SKM-1 (cell line): ENCODE results near the gene RPS19.
A peak's percentile ranks its signal among the peaks of the same experiment; 100 is the strongest.
"Not testable (repeated sequence)": the region's sequence is repeated elsewhere in the genome, so short reads cannot be mapped to it uniquely, and the experiment has no call there.

Experiments used
- DNase-seq: peaks from one replicate; lab custom pipeline; 2025; ENCODE audit not compliant: unreplicated experiment; lab: John Stamatoyannopoulos, UW

Gene RPS19

DNA sequence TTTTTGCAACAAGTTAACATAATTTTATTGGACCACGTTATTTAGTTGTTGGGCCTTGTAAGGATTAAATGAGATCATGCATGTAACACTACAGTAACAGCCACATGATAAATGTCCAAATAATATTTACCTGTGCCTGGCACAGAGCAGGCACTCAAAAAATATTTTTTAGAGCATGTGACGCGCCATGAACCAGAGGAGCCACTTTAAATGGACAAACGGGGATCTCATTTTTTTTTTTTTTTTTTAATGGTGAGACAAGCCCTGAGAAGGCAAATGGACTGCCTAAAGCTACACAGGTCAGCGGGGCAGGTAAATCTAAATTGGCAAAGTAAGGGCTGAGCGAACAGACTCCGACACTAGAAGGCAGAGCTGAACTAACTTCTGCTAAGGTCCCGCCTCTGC, 840 bp upstream of the RPS19 start:
- no peak for DNase-seq

GRCh38 chr19:41860419-41861115, 512 bp downstream of the RPS19 start:
- no peak for DNase-seq

DNA sequence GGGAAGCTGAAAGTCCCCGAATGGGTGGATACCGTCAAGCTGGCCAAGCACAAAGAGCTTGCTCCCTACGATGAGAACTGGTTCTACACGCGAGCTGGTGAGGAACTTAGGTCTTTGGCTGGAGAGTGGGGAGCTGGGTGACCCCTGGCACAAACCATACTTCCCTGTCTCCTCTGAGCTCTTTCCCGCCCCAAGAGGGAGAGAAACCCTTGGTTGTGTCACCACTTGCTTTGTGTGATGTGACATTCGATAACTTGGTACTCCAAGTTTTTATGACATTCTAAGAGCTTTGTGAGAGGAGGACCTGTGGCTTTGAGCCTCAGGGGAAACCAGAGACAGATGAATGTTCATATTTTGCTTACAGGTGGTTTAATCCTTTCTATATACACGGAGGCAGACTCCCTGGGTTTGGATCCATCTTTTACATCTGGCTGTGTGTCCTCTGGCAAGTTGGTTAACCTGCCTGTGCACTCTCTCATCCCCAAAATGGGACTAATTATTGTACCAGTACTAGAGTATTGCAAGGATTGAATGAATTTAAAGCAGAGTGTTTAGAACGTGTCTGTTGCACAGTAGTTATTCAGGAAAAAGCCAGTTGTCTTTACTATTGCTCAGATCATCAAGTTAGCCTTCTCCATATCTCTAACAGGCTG, 1.2 kb downstream of the RPS19 start:
- DNase-seq: no peak

DNA sequence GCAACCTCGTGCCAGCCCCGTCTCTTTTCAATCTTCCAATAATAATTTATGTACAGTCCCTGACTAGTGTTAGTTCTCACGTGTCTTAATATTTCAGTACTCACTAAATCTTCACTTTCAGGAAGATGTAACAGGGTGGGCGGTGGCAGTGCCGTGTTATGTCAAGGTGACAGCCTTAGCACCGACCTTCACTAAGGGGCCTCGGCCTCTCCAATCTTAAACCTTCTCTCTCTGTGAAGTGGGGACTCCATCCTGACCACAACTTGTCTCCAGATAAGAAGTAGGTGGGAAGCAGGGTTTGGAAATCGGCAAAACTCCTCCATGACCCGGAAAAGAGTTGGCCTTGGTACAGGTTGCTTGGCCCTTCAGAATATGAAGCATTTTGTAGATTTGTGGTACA, 1.8 kb downstream of the RPS19 start:
- no peak for DNase-seq

DNA sequence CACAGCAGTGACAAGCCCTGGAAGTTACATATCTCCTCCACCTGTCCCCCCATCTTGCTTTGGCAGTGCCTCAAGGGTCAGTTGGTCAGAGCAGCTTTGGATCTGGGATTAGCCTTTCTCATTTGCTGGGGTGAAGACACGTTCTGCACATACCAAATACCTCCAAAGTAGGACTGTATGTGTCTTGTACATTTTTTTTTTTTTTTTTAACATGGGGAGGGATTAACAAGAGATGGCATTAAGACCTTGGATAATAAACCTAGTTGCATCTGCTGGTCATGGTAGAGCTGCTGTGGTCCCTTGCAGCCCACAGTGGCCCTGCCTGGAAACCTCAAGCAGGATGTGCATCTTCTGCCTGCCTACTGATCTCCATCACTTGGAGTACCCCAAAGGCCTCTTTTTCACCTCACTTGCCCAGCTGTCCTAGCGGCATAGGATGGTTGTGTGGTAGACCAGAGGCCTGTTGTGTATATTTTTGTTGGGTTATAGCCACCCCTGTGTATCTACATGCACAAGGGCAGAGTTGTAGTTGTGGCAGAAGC, 2.5 kb downstream of the RPS19 start:
- DNase-seq: no peak

- no peak for DNase-seq
These were observed 3.3 kb downstream of the RPS19 start for GRCh38 chr19:41863209-41863931.

DNA sequence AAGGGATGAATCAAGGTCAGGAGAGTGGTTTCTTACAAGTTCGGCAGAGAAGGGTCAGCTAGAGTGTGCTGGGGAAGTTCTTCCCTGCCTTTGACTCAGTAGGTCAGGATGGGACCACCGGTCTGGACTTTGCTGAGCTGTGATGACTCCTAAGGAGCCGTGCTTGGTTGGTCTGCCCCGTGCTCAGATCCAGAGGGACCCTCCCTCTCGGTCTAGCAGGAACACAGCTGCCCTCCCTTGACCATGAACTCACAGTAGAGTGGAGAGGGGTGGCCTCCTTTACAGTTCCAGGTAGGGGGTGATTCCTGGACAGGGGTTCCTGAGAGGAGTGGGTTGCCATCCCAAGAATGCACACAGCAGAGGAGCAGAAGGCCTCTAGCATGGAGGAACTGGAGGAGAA, 4.3 kb downstream of the RPS19 start:
- DNase-seq: no peak

GRCh38 chr19:41866284-41866683, 6.2 kb downstream of the RPS19 start:
- no peak for DNase-seq

DNA sequence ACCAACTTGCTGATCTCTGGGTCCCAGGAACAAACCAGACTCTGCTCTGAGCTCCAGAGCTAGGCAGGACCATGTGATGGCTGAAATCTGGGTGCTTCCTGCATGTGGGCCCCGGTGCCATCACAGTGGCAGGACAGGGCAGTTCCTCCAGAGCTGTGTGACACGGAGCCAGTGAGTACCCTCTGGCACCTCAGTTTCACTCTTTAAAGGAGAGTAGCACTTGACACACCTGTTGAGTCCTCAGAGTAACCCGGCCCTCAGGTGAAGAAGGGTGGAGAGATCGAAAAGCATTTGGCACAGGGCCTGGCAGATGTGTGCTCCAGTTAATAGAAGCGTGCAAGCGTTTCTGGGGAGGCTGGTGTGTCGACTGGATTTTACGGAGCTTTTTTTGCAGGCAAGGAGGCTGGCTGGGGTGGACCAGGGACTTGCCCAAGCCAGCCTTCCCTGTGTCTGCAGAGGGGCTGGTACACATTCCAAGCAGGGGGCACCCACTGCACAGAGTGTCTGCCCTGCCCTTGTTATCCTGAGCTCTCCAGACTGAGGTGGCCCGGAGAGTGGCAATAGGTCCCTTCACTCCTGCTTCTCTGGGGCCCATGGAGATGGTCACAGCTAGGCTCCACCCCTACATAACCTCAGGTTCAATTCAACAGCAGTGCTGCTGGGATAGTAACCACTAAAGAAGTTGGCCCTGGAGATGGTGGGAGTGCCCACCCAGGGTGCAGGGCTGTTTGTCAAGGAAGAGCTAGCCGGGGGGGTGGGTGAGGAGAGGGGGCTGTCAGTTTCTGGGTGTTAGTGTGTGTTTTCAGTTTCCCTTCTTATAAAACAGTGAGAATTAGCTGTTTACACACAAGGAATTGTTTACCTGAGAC, 8.3 kb downstream of the RPS19 start:
- no peak for DNase-seq

DNA sequence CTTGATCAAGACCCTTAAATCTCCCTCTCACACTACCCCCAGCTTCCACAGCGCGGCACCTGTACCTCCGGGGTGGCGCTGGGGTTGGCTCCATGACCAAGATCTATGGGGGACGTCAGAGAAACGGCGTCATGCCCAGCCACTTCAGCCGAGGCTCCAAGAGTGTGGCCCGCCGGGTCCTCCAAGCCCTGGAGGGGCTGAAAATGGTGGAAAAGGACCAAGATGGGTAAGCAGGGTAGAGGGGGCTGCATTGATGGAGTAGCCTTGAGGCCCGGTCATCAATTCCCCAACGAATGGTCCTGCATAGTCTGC, 8.9 kb downstream of the RPS19 start:
- DNase-seq: no peak

- no peak for DNase-seq
These were observed 9.4 kb downstream of the RPS19 start for GRCh38 chr19:41869374-41869955.

GRCh38 chr19:41870401-41870873, 10.4 kb downstream of the RPS19 start:
- no peak for DNase-seq

DNA sequence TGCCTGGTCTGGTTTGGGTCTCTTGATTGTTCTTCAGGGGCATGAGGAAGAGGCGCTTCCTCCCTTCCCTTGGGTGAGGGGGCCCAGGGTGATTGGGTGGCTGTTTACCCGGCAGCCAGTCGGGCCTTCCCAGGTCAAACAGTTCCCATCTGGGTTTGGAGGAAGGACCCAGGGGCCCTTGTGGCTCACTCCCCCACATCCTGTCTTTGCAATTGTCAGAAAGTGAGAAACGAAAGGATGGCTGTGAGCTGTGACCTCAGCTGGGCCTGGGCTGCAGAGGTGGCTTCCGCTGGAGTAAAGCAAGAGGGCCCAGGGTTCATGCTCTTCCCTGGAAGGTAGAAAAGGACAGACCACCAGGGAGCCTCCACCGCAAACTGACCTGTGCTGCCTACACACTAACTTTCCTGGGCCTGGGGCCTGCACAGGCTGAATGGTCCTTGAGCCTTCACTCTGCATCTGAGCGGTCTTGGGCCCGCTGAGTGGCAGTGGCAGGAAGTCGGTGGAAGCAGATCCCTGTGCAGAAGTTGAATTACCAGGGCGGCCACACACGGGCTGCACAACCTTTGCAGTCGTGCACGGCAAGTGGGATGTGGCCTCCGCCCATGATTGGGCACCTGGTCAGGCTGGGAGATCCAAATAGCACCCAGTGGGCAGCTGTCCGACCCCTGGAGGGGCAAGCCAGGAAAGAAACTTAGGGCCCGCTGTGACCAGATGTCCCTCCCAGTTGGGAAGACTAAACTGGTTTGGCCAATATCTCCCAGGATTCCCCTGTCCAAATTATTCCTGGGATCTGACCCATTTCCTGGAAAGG, 11.7 kb downstream of the RPS19 start:
- peak; percentile 15 for DNase-seq

DNA sequence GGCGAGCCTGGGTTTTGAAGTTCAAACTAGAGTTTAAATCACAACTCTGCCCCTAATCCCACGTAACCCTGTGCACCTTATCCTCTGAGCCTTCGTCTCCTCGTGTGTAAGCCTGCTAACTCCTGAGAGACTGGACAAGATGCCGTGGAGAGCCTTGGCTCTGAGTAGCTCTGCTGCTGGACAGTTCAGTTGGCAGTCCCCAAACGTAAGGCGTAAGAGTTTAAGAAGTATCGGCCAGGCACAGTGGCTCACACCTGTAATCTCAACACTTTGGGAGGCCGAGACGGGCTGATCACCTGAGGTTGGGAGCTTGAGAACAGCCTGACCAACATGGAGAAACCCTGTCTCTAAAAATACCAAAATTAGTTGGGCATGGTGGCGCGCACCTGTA, 12.3 kb downstream of the RPS19 start:
- no peak for DNase-seq

DNA sequence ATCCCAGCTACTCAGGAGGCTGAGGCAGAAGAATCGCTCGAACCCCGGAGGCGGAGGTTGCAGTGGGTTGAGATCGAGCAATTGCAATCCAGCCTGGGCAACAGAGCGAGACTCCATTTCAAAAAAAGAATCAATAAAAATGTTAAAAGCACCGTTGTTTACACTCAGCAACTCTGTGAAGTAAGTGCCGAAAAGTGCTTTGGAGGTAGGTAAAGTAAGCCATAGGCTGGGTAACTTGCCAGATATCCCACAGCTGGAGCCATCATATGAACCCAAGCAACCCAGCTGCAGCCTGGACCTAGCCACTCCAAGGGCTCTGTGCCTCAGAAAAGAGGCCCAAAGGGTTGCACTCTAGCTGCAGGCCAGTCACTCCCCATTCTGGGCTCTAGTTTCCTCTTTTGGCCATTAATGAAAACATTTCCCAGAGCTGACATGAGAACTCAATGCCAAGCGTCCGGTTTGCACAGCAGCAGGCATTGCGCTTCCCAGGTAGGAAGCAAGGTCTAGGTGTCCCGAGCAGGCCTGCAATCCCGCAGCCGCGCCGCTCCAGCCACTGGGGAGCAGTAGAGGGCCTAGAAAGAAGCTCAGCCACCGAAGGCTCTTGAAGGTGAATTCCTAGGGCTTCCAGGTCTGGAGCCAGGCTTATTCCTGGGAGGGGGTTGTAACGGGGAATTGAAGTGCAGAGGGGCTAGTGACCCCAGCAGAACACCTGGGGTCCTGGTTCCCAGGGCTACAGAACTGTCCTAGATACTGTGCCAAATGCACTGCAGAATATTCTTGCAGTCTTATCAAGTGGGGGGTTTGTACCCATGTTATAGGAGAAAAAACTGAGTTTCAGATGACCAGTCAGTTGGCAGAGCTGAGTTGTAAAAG, 13.0 kb downstream of the RPS19 start:
- no peak for DNase-seq

GRCh38 chr19:41875973-41876372, 15.9 kb downstream of the RPS19 start:
- not testable (repeated sequence) for DNase-seq

DNA sequence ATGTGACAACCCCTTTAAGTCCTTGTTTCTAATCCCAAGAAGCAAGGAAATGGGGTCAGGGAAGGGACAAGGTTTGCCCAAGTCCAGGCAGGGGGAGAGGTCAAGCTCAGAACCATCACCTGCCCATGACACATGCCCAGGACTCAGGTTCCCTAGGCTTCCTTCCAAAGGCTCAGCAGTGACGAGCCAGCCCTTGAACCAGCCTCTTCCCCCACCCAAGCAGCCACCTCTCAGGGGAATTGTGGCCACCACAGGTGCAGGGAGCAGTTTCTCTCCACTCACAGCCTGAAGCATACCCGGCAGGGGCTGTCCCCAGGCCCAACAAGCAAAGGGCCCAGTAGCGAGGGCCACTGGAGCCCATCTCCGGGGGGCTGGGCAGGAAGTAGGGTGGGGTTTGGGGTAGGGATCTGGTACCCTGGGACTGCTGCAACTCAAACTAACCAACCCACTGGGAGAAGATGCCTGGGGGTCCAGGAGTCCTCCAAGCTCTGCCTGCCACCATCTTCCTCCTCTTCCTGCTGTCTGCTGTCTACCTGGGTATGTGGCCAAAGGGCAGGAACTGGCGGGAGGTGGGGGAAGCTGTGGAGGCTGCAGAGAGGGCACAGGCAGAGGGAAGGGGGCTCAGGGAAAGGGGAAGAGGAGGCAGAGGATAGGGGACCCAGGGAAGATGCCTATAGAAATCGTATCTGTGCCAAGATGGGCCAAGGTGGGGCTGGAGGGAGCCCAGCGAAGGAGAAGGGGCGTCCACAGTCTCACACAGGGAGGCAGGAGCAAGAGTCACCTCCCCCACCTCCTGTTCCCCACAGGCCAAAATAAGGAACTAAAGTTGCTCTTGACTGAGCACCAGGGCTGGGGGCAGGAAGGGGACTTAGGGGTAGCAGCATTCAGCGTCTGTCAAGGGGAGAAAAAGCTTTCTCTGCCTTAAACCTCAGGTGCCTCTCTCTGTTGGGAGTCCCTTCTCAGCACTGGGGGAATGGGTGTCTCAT, 17.1 kb downstream of the RPS19 start, which contains the start of gene CD79A:
TSS of gene CD79A (plus strand) at position 433 of the 986 bp plus-strand sequence. CDS start at position 459, 26 bp downstream.
- peak; percentile 60 for DNase-seq
